BJ (cell line): ENCODE results near the gene PNLIP. TPM values are rescaled to one million over a fixed set of nuclear protein-coding genes. Genes with fewer than 3 reads are reported as not detected.

Experiments
- CTCF ChIA-PET: fragments of 350-600 bp; formaldehyde crosslinking; extraction: SDS; loops from one replicate; lab custom pipeline; 2021; ENCODE audit warnings: antibody characterized with exemption, inconsistent platforms; lab: Yijun Ruan, JAX
- POLR2A ChIA-PET: fragments of 300-600 bp; sonication (Branson Sonifier 250); formaldehyde crosslinking; extraction: SDS; loops from one replicate; lab custom pipeline; 2021; ENCODE audit warnings: antibody characterized with exemption; lab: Charles Lee
- DNase-seq: peaks from one replicate; pipeline ENCODE4 v3.0.0-alpha.2; 2011; ENCODE audit warnings: low read depth
- H3K27me3 ChIP-seq: 2 replicates; pipeline ENCODE4 v1.6.0; 2011; ENCODE audit warnings: low read length; ENCODE audit not compliant: control insufficient read depth, insufficient read depth
- H3K36me3 ChIP-seq: 2 replicates; pipeline ENCODE4 v1.5.1; 2011; ENCODE audit warnings: low read length; ENCODE audit not compliant: control insufficient read depth, insufficient read depth
- H3K4me3 ChIP-seq: 2 replicates; pipeline ENCODE4 v1.5.1; 2011; ENCODE audit warnings: low read depth, mild to moderate bottlenecking, control low read depth, low read length
- polyA plus RNA-seq: library from polyadenylated mRNA; depleted of rRNA; stranded (reverse); fragments of >200 nt; gene quantifications from 2 replicates; pipeline ENCODE4 v1.2.3, GENCODE V29; 2011
- TF ChIP-seq, protein P1 (sequence below): IDR thresholded peaks from 2 replicates; pipeline ENCODE4 v1.5.1; 2011; ENCODE audit warnings: low read depth, mild to moderate bottlenecking, control low read depth, inconsistent platforms, low read length, moderate library complexity; ENCODE audit not compliant: insufficient read depth

PNLIP gene
- polyA plus RNA-seq, 1 experiment, result not detected

DNA sequence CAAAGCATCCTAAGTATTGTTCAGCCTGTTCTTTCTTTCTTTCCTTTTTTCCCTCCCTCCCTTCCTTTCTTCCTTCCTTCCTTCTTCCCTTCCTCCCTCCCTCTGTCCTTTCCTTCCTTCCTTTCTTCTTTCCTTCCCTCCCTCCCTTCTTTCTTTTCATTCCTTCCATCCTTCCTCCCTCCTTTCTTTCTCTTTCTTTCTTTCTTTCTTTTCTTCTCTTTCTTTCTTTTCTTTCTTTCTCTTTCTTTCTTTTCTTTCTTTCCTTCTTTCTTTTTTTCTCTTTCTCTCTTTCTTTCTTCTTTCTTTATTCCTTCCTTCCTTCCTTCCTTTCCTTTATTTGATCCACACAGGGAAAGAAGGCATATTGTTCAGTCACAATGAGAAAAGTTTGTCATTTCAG, 21.2 kb downstream of the PNLIP start:
- Histone ChIP-seq H3K4me3 (no peak overlapping the region), H3K27me3 (no peaks in the 10 kb centered on the region), H3K36me3 (no peaks in the 10 kb centered on the region)
- CTCF ChIA-PET, result no interaction called here
- TF ChIP-seq, protein P1, sequence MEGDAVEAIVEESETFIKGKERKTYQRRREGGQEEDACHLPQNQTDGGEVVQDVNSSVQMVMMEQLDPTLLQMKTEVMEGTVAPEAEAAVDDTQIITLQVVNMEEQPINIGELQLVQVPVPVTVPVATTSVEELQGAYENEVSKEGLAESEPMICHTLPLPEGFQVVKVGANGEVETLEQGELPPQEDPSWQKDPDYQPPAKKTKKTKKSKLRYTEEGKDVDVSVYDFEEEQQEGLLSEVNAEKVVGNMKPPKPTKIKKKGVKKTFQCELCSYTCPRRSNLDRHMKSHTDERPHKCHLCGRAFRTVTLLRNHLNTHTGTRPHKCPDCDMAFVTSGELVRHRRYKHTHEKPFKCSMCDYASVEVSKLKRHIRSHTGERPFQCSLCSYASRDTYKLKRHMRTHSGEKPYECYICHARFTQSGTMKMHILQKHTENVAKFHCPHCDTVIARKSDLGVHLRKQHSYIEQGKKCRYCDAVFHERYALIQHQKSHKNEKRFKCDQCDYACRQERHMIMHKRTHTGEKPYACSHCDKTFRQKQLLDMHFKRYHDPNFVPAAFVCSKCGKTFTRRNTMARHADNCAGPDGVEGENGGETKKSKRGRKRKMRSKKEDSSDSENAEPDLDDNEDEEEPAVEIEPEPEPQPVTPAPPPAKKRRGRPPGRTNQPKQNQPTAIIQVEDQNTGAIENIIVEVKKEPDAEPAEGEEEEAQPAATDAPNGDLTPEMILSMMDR, result no peak
- POLR2A ChIA-PET, result no interaction called here
- no peak for DNase-seq

DNA sequence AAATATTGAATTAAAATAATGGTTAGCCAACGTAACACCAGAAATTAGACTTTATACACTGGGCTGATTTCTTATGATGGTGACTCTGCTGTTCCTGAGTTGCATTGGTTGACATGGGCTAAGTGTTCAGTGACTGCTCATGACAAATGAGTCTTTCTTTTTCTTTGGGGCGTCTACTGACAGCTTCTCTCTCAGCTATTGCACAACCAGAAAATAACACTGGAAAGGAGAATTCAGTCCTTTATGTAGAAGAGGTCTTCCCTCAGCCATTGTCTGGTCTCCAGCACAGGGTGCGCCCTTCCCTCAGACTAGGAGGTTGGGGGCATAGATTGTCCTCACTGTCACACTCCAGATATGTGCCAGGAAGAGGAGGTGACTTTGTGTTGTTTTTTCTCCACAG, 21.6 kb downstream of the PNLIP start:
- Histone ChIP-seq H3K27me3 (no peaks in the 10 kb centered on the region), H3K36me3 (no peaks in the 10 kb centered on the region), H3K4me3 (no peak overlapping the region)
- CTCF ChIA-PET, result no interaction called here
- TF ChIP-seq, protein P1, result no peak
- DNase-seq, result no peak
- POLR2A ChIA-PET, result no interaction called here

DNA sequence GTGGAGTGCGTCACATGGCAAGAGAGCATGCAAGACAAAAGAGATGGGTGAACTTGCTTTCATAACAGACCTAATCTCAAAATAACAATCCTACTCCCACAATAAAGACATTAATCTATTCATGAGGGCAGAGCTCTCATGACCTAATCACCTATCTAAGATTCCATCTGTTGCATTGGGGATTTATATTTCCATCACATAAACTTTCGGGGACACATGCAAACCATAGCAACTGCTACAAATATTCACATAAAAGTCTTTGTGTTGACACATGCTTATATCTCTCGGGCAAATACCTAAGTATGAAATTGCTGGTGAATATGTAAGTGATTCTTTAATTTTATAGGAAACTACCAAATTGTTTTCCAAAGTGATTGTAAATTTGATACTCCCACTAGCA, 29.1 kb downstream of the PNLIP start:
- DNase-seq, result no peak
- CTCF ChIA-PET, result no interaction called here
- POLR2A ChIA-PET, result no interaction called here
- no peak overlapping the region for H3K4me3 ChIP-seq
- TF ChIP-seq, protein P1, result no peak
- no peaks in the 10 kb centered on the region for H3K36me3 ChIP-seq
- no peaks in the 10 kb centered on the region for H3K27me3 ChIP-seq

DNA sequence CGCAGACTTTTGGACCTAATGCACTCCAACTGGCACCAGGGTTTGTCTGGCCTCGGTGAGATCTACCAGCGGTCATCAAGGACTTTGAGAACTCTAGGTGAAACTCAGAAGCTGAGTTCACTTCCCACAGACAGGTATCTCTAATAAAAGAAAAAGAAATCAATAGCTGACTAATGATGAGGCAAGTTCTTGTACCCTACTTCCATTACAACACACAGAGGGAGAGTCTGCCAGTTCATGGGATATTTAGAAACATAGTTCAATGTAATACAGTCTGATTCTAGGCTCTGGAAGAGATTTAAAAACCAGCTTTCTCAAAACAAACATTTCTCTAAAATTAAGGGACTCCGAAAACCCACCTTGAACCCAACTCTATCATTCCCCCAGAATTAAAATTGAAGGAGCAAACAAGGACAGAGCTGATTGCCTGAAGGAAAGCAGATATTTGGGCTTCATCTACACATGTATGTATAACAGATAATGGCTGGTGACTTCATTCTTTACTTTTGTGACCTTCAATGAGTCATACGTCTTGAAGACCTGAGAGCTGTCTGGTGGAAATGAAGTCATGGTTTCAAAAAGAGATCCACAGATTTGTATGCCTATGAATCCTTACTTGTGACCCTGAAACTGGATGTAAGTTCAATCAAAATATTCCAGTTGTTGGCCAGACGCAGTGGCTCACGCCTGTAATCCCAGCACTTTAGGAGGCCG, 42.3 kb downstream of the PNLIP start:
- Histone ChIP-seq H3K4me3 (no peak overlapping the region), H3K27me3 (no peaks in the 10 kb centered on the region), H3K36me3 (no peaks in the 10 kb centered on the region)
- DNase-seq, result no peak
- ChIA-PET CTCF (no interaction called here), POLR2A (no interaction called here)
- TF ChIP-seq, protein P1, result no peak

DNA sequence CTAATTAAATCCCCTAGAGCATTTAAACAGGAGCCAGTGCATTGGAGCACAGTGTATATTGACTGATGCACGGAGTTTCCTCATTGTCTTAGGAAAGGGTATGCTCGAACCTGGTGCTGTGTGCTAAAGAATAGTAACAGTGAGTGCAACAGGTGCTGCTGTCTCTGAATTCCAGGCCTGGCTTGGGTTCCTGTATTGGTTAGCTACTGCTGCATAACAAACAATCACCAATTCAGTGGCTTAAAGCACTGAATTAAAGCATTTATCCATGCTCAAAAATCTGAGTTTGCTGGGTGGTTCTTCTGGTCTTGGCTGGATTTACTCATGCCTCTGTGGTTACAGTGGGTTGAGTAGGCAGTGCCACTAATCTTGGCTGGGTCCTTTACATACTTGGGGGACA, 43.3 kb downstream of the PNLIP start:
- no peak for DNase-seq
- H3K36me3 ChIP-seq, result no peaks in the 10 kb centered on the region
- no peak overlapping the region for H3K4me3 ChIP-seq
- ChIA-PET POLR2A (no interaction called here), CTCF (no interaction called here)
- TF ChIP-seq, protein P1, result no peak
- no peaks in the 10 kb centered on the region for H3K27me3 ChIP-seq
